NCI-H146 treated with DMSO at 0.1 percent for 48 hours (cell line): ENCODE data around the gene POFUT2.

Experiments
- DNase-seq: peaks from one replicate; lab custom pipeline; 2025; ENCODE audit not compliant: unreplicated experiment; lab: John Stamatoyannopoulos, UW

Gene POFUT2

GRCh38 chr21:45283611-45284455 lies 3.9 kb downstream of the POFUT2 start:
- no peak for DNase-seq

DNA sequence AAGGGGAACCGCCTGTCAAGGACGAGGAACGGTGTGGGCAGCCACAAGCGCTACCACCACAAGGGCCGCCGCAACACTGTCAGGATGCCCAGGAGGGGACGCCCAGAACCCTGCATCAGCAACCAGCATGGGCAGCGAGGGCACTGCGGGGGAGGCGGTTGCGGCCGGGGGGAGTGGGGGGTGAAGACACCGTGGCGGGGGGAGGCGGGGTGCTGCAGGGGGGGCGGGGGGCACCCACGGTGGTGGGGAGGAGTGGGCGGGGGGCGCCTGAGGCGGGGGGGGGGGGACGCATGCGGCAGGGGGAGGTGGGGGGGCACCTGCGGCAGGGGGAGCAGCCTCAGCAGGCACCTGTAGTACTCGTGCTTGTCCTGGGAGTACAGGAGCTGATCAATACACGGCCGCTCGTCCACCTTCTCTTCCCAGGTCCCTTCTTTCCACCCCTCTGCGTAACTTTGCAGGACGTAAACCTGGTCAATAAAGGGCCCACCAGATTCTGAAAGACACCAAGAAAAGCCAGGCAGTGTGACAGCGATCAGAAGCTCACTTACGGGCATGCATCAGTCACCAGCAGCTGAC lies 4.6 kb downstream of the POFUT2 start:
- DNase-seq, result no peak

GRCh38 chr21:45282283-45283034 lies 5.2 kb downstream of the POFUT2 start:
- no peak for DNase-seq

DNA sequence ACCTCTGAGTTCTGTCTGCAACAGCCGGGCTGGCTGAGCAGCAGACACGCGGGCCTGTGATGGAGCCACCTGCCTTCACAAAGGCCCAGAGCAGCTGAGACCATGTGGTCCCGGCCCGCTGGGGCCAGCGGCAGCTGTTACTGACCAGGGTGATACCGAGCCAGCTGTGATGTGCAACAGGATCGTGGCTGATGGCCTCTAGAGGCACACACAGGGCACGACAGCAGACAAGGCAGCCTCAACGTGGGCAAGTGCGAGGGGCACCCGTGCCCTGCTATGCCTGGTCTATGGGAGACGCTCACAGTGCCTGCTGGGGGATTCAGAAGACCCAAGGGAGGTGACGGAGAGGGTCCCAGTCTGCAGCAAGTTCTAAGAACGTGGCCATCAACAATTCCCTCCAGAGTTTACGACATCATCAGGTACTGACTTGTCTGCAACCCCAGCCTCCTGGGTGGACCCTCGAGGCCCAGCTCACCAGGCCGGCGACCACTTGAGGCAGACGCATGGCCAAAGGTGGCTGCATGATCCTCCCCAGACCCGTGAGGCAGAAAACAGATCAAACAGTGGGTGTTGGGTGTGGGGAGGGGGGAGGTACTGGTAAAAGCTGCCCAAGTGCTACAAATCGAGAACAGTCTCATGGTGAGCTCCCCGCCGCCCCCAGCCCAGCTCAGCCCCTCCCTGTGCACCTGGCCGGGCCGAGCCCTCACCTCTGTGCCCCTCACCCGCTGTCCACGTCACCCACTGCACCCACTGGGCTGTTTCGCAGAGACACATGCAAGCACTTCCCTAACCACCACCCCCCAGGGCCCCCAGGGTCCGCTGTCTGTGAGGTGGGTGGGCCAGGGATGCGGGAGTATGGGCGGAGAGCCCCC lies 6.0 kb downstream of the POFUT2 start:
- DNase-seq, result no peak

DNA sequence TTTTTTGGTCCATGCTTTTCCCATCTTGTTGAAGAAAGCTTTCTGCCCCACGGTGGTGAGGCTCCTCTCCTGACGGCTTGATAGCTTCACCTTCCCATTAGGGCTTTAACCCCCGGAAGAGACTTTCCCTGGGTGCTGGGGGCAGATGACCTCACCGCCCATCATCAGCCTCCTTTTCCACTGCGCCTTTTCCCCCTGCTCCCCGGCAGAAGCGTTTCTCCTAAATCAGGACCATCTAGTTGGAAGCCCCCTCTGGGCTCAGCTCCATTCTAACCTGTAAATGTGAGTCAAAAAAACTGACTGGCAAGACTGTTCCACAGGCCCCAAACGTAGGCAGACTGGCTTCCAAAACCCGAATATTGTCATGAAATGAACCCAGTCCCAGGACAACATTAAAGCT lies 6.7 kb downstream of the POFUT2 start:
- no peak for DNase-seq

DNA sequence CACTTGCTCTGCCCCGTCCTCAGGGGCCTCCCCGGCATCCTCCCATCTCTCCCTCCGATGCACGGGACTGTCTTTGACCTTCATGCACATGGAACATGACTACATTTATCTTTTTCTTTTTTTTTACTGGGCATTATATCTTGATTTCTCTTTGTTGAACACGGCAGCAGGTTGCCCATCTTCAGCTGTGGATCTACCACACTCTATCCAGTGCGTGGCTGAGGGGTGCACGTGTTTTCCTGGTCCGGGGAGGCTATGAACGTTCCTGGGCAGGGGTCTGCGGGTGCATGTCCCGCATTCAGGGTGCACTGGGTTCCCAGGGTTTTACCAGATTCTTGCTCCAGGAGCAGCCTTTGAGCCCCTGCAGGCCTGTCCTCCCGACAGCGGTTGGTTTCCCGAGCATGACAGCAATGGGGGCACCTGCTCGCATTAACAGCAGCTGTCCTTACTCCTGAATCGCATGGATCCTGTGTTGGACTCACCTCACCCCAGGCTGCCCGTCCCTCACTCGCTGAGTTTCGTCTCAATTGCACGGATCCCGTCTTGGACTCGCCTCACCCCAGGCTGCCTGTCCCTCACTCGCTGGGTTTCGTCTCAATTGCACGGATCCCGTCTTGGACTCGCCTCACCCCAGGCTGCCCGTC lies 7.4 kb downstream of the POFUT2 start:
- no peak for DNase-seq

- no peak for DNase-seq
Measured at GRCh38 chr21:45279446-45280177, 8.1 kb downstream of the POFUT2 start.

DNA sequence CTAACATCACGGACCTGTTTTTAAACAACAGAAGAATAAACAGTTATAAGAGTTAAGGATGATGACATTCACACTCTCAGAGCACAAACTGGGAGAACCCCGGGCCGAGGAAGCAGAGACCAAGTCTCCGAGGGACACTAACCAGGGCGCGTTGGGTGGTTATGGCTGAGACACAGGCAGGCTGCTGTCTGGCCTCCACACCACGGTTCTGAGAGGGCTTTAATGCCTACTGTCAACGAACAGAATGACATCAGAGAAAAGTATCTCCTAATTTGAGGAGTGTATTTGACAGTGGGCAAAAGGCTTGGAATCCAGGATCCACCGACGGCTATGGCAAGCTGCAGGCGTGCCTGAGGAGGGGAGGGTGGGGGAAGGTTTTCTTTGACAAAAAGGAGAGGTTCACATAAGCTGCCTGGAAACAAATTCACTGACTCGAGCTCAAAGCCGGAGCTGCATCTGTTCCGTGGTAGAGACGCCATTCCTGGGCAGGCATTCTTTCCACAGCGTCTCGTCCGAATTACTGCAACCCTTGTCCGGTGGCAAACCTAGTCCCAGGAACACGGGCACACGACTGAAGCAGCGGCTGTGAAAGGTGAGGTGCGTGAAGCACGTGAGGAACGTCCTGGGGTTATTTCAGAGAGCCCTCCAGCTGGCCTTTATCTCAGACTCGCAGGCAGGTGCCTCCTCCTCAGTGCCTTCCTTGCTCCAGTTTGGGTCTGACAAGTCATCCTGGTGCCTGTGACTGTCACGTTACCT lies 9.4 kb downstream of the POFUT2 start:
- no peak for DNase-seq

DNA sequence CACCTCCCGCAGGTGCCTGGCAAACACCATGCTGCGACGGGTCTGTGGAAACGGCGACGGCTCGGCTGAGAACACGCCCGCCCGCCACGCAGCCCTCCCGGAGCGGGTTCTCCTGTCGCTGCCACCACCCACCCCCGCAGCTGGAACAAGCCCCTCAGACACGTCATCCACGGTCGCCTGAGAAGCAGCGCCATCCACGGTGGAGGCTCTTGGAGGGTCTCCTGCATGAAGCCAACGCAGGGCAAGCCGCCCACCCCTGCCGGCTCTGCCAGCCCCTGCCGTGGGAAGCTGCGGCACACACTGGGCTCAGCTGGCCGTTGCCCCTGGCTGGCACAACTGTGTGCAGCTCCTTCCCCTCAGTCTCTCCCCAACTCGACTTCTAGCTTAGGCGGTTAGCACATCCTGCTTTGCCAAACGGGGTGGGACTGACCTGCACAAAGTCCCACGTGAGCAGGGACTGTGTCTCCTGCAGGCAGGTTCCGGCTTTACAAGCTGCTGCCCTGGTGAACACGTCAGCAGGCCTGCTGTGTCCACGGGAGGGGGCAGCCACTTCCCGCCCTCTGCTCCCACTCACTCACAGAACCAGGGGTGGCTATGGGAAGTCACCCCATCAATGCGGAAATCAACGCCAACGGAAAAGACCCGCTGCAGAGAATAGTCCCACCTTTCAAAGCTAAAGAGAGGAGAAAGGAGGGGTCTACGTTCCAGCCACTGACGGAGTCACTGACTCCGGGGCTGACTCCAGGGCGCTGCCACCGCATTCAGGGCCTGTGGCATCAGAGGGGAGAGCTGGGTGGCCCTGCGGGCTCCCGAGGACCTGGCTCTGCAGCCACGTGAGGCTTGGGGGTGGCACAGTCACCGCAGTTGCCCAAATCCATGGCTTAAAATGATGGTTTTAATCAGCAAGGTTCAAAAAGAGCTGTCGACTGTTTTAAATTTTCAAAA lies 10.3 kb downstream of the POFUT2 start:
- no peak for DNase-seq

DNA sequence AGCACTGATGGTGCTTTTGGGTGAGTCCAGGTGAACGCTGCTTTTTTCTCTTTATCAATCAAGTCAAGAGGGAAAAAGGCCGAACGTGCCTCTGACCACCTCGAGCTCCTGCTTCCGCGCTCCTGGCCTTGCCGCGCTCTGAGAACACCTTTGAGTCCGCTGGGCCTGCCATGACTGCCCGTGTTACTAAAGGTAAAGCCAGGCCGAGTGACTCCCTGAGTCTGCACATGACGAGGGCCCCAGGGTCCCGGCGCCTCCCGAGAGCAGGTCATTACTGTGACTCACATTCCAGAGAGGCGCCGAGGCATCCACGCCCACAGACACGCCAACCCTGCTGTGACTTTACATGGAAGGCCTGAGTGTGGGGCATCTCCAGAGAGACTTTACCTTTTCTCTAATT lies 11.1 kb downstream of the POFUT2 start:
- no peak for DNase-seq

DNA sequence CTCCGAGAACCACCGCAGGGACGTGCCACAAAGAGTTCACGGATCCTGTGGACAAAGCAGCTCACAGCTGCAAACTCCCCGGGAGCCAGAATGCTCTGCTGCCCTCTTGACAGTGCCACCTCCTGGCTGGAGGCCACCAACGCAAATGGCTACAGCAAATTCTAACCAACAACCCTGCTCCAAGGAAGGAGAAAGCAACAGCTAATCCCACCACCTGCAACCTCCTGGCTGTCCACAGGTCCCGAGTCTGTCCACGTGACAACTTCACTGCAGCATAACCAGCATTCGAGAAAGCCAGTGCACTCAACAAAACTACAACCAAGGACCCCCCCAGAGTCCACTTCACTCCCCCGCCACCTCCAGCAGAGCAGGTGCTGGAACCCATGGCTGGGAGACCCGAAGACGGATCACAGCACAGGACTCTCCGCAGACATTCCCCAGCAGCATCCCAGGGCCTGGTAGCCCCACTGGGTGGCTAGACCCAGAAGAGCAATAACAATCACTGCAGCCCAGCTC lies 17.3 kb downstream of the POFUT2 start:
- no peak for DNase-seq

DNA sequence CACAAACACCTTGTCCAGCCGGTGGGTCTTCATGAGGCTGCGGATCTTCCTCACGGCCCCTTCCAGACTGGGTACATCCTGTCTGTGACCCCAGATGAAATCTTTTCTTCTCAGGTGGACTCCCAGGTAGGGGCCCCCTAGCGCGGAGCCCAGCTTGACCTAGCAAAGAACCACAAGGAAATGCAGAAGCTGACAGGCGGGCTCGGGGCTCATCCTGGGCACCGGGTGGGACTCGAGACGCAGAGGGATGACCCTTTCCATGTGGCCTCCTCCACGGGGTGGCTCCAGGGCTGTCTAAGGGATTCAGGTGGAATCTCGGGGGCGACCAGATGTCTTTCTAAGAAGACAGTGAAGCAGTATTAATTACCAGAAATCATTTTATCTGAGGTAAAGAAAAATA lies 17.8 kb downstream of the POFUT2 start:
- DNase-seq, result no peak

DNA sequence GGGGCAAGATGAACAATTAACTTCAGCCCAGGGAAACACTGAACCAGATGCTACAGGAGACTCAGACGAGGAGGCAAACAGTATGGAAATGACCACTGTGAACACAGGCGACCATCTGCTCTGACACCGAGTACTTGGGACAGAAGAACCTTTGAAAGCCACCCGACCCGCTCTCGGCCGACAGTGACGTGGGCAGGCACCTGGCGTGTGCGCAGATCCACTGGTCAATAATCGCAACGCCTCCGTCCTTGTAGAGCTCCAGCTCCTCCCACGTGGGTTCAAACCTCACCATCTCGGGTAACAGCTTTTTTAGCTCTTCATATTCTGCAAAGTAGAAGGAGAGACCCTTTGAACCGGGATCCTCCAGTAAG lies 20.3 kb downstream of the POFUT2 start:
- DNase-seq, result no peak

GRCh38 chr21:45266518-45267389 lies 20.9 kb downstream of the POFUT2 start:
- DNase-seq, result no peak

- no peak for DNase-seq
Measured at GRCh38 chr21:45265721-45266517, 21.8 kb downstream of the POFUT2 start.

- no peak for DNase-seq
Measured at GRCh38 chr21:45264912-45265515, 22.7 kb downstream of the POFUT2 start.
